Islet precursor cell (in vitro differentiated cells): ENCODE measurements around the gene CR1.
A peak's percentile ranks its signal among the peaks of the same experiment; 100 is the strongest.
"Not testable (repeated sequence)": the region's sequence is repeated elsewhere in the genome, so short reads cannot be mapped to it uniquely, and the experiment has no call there.

Source experiments
- DNase-seq: peaks from one replicate; pipeline ENCODE4 v3.0.0-alpha.2; 2018

The CR1 gene

DNA sequence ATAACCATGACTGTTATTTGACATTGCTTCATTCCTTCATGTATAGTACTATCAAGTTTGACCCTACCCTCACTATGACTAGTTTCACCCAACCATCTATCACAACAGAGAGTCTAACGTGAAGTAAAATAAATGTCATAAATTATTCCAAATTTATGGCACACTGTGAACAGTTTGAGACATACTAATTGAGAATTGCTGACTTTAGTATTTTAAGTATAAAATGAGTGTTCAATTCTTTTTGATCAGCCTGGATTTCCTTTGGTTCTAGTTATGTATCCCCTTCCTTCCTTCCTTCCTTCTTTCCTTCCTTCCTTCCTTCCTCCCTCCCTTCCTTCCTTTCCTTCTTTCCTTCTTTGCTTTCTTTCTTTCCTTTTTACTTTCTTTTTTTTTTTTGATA lies 14.5 kb downstream of the CR1 start:
- DNase-seq = no peak

DNA sequence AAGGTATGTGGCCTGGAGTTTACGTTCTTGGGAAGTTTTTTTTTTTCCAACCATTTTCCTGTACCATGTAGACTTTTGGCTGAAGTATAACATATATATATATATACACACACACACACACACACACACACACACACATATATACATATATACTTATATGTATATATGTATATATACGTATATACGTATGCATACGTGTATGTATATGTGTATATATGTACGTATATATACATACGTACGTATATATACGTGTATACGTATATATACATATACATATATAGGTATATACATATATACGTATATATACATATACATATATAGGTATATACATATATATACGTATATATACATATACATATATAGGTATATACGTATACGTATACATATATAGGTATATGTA lies 18.9 kb downstream of the CR1 start:
- no peak for DNase-seq

GRCh38 chr1:207516729-207517128 lies 20.8 kb downstream of the CR1 start:
- no peak for DNase-seq

GRCh38 chr1:207518608-207519236 lies 22.8 kb downstream of the CR1 start:
- no peak for DNase-seq

- no peak for DNase-seq
Observed at GRCh38 chr1:207519505-207520399, 23.8 kb downstream of the CR1 start.

- not testable (repeated sequence) for DNase-seq
Observed at GRCh38 chr1:207520400-207521345, 24.7 kb downstream of the CR1 start.

DNA sequence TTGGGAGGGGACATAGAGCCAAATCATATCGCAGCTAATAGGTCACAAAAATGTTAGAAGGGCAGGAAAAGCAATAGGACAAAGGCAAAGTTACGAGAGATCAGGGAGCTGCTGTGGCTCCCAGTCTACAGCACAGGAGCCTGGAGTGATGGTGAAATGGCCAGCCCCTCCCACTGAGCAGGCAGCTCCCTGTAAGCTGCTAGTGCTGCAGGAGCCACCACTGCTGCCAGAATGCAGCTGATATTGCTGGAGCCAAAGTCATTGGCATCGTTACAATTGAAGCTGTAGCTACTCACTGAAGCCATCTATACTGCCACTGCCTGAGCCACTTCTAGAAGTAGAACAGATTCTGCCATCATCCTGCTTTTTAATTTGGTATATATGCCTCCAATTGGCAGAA lies 29.3 kb downstream of the CR1 start:
- DNase-seq = not testable (repeated sequence)

- not testable (repeated sequence) for DNase-seq
Observed at GRCh38 chr1:207528401-207528800, 32.4 kb downstream of the CR1 start.

DNA sequence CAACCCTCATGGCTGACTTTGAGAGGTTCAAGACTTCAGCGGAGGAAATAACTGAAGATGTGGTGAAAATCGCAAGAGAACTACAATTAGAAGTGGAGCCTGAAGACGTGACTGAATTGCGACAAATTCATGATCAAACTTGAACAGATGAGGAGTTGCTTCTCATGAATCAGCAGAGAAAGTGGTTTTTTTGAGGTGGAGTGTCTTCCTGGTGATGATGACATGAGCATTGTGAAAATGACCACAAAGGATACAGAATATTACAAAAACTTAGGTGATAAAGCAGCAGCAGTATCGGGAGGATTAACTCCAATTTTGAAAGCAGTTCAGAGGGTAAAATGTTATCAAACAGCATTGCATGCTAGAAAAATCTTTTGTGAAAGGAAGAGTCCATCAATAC lies 40.3 kb downstream of the CR1 start:
- DNase-seq = not testable (repeated sequence)

GRCh38 chr1:207546677-207547357 lies 50.9 kb downstream of the CR1 start:
- DNase-seq = not testable (repeated sequence)

DNA sequence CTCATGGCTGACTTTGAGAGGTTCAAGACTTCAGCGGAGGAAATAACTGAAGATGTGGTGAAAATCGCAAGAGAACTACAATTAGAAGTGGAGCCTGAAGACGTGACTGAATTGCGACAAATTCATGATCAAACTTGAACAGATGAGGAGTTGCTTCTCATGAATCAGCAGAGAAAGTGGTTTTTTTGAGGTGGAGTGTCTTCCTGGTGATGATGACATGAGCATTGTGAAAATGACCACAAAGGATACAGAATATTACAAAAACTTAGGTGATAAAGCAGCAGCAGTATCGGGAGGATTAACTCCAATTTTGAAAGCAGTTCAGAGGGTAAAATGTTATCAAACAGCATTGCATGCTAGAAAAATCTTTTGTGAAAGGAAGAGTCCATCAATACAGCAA lies 58.9 kb downstream of the CR1 start:
- not testable (repeated sequence) for DNase-seq

DNA sequence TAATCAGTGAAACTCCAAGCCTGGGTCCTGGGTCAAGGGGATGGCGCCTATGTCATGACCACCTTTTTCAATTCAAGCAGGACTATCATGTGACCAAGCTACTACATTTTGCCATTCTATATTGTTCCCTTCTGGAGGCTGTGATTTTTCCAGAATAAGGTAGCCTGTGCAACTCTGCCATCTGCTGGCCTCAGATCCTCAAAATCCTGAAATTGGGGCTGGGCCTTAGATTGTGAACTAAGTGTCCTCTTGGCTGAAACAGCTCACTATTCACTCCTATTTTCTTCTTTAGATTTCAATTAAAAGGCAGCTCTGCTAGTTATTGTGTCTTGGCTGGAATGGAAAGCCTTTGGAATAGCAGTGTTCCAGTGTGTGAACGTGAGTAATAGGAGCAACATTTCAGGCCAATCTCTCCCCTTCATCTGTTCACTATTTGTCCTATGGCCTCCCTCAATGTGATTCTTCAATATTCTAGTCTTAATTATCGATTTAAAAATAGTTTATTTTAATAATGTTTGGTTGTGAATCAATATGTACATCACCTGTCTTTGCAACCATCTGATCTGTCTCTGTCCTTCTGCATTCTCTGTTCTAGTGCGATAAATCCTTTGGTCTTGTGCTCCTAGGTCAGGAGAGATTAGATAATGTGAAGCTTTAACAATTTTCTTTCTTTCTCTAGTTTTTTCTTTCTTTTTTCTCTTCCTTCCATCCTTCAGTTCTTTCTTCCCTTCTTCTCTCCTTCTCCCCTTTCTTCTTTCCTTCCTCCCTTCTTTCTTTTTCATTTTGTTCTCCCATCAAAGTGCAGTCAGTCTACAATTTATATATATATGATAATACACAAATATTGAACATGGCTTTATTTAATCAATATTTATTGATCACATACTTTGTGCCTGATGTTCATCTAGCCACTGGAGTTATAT lies 69.8 kb downstream of the CR1 start:
- peak; percentile 52 for DNase-seq

DNA sequence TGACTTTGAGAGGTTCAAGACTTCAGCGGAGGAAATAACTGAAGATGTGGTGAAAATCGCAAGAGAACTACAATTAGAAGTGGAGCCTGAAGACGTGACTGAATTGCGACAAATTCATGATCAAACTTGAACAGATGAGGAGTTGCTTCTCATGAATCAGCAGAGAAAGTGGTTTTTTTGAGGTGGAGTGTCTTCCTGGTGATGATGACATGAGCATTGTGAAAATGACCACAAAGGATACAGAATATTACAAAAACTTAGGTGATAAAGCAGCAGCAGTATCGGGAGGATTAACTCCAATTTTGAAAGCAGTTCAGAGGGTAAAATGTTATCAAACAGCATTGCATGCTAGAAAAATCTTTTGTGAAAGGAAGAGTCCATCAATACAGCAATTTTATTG lies 76.0 kb downstream of the CR1 start:
- not testable (repeated sequence) for DNase-seq

GRCh38 chr1:207573074-207573473 lies 77.1 kb downstream of the CR1 start:
- DNase-seq = not testable (repeated sequence)

DNA sequence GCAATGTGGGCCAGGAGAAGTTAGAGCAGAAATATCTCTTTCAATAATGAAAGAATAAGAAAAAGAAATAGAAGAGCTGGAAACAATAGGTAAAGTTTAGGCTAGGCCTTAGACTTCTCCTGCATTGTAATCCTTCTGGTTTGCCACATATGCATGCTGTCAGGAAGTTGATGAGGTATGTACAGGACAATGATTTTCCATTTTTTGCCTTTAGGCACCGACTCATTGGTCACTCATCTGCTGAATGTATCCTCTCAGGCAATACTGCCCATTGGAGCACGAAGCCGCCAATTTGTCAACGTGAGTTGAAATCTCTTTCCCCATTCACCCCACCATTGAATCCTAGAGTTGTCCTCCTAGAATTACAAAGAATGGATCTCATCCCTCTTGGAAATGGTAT lies 79.4 kb downstream of the CR1 start:
- not testable (repeated sequence) for DNase-seq

DNA sequence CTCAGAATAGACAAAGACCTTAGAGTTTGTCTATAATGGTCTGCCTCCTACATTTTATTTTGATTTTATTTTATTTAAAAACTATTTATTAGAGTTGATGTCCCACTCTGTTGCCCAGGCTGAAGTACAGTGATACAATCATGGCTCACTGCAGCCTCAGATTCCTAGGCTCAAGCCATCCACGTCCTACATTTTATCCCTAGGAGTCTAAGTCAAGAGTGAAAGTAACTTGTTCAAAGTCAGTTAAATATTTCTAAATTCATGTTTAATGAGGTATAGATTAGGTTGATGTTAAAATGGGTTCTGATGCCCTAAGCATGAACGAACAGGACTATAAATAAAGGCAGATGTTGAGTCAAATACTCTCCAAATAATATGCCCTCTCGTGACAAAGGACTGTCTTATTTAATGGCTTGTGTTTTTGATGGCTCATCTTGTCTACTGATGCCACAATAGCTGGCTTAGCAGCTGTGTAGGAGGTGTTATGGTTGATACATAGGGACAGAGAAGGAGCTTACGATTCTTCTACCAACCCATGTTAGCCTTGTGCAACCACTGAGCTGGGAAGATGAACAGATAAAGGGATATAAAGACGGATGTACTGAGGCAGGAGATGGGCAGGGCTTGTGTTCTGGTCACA lies 83.0 kb downstream of the CR1 start:
- no peak for DNase-seq

DNA sequence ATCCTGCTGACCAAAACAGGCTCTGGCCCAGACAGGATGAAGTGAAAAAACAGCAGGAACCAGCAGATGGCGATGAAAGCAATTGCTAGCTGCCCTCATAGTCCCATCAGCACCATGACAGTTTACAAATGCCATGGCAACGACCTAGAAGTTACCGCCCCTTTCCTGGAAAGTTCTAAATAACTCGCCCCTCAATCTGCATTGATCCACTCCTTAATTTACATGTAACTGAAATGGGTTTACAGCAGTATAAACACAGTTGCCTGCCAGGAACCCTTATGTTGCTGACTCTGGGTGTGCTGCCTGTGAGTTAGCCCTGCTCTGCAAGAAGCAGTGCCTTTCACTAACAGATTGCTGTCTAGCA lies 83.5 kb downstream of the CR1 start:
- DNase-seq = peak; percentile 80

GRCh38 chr1:207581496-207582153 lies 85.7 kb downstream of the CR1 start:
- DNase-seq = no peak

GRCh38 chr1:207589506-207589905 lies 93.5 kb downstream of the CR1 start:
- DNase-seq = not testable (repeated sequence)

DNA sequence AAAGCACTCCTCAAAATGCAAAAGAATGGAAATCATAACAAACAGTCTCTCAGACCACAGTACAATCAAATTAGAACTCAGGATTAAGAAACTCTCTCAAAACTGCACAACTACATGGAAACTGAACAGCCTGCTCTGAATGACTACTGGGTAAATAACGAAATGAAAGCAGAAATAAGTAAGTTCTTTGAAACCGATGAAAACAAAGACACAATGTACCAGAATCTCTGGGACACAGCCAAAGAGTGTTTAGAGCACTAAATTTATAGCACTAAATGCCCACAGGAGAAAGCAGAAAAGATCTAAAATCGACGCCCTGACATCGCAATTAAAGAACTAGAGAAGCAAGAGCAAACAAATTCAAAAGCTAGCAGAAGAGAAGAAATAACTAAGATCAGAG lies 95.2 kb downstream of the CR1 start:
- not testable (repeated sequence) for DNase-seq
